K562 (cell line): ENCODE results near the gene CDHR2. TPM values are rescaled to one million over a fixed set of nuclear protein-coding genes. Genes with fewer than 3 reads are reported as not detected.

Source experiments
- BMI1 ChIP-seq: fragments of 150-350 bp; IDR thresholded peaks from 2 replicates; pipeline ENCODE4 v1.6.1; 2014; ENCODE audit warnings: low read length
- GABPB2 ChIP-seq: fragments of 250-450 bp; sonication (Bioruptor Pico); conservative IDR thresholded peaks from 2 replicates; pipeline ENCODE4 v1.5.1; 2021; ENCODE audit warnings: mild to moderate bottlenecking
- JUN ChIP-seq, 2 experiments: sonication (generic) in 1 of 2; formaldehyde crosslinking in 1 of 2; IDR thresholded peaks; 2 replicates each; pipeline versions ENCODE4 v1.6.1 to v1.8.0; 2012 to 2022; ENCODE audit warnings: borderline replicate concordance in 2 of 2, mild to moderate bottlenecking in 2 of 2, improper control_type of control experiment in 1 of 2, low read depth in 1 of 2, low read length in 1 of 2, missing genetic modification reagents in 1 of 2
- MAFK ChIP-seq: IDR thresholded peaks from 2 replicates; pipeline ENCODE4 v1.6.1; 2011; ENCODE audit warnings: low read length, improper control_type of control experiment
- ZNF124 ChIP-seq: sonication (generic); formaldehyde crosslinking; IDR thresholded peaks from 2 replicates; pipeline ENCODE4 v1.8.1; 2022; ENCODE audit warnings: missing genetic modification reagents
- ZNF354B ChIP-seq: fragments of 250-450 bp; sonication (Bioruptor Pico); IDR thresholded peaks from 2 replicates; pipeline ENCODE4 v1.4.0; 2020
- ZNF41 ChIP-seq: fragments of 250-450 bp; sonication (Bioruptor Pico); conservative IDR thresholded peaks from 2 replicates; pipeline ENCODE4 v1.4.0; 2020; ENCODE audit warnings: mild to moderate bottlenecking
- ZNF507 ChIP-seq: conservative IDR thresholded peaks from 2 replicates; pipeline ENCODE4 v1.6.1; 2017; ENCODE audit warnings: missing genetic modification characterization, missing compliant biosample characterization
- ZNF780A ChIP-seq: fragments of 250-450 bp; sonication (Bioruptor Pico); IDR thresholded peaks from 2 replicates; pipeline ENCODE4 v1.5.0; 2021; ENCODE audit warnings: mild to moderate bottlenecking
- polyA plus RNA-seq, 8 experiments: library from polyadenylated mRNA; depleted of rRNA in 4 of 8; stranded (reverse) in 5 of 8; unstranded in 3 of 8; fragments of >200 nt; fragmentation: Nextera tagmentation in 2 of 8; fragmentation: Illumina TruSeq in 1 of 8; extraction: Ambion mirVana in 2 of 8; extraction: Trizol in 1 of 8; gene quantifications; 2 replicates each; pipeline versions ENCODE4 v1.2.1 to v1.2.3, GENCODE V29; 2011 to 2014; ENCODE audit warnings: inconsistent platforms in 1 of 8, missing spikeins in 1 of 8
- total RNA-seq, 7 experiments: library from RNA; depleted of rRNA in 6 of 7; stranded (reverse); fragments of >200 nt in 6 of 7; fragmentation: Illumina TruSeq in 2 of 7; extraction: Trizol in 2 of 7; gene quantifications; 2 replicates each; pipeline versions ENCODE4 v1.2.1 to v1.2.3, GENCODE V29; 2011 to 2021; ENCODE audit warnings: low replicate concordance in 1 of 7
- TF ChIP-seq, protein P1 (sequence below): fragments of 250-450 bp; sonication (Bioruptor Pico); IDR thresholded peaks from 2 replicates; pipeline ENCODE4 v1.6.1; 2021; ENCODE audit warnings: mild to moderate bottlenecking
- TF ChIP-seq, protein P2 (sequence below): fragments of 150-350 bp; IDR thresholded peaks from 2 replicates; pipeline ENCODE4 v1.6.1; 2014; ENCODE audit warnings: low read depth, mild to moderate bottlenecking, low read length, borderline replicate concordance
- TF ChIP-seq, protein P3 (sequence below): fragments of 450-650 bp; conservative IDR thresholded peaks from 2 replicates; pipeline ENCODE4 v1.6.1; 2016; ENCODE audit warnings: missing genetic modification characterization, low read depth, mild to moderate bottlenecking, missing compliant biosample characterization, moderate library complexity
- TF ChIP-seq, protein P4 (sequence below), 2 experiments: fragments of 450-650 bp; formaldehyde crosslinking in 1 of 2; IDR thresholded peaks; 2 replicates each; pipeline versions ENCODE4 v1.4.0 to v1.6.1; 2014 to 2020; ENCODE audit warnings: mild to moderate bottlenecking in 2 of 2, borderline replicate concordance in 1 of 2, low read depth in 1 of 2
- TF ChIP-seq, protein P5 (sequence below), 2 experiments: fragments of 450-650 bp in 1 of 2; sonication (generic) in 1 of 2; formaldehyde crosslinking; conservative IDR thresholded peaks; 2 replicates each; pipeline versions ENCODE4 v1.4.0 to v1.8.1; 2020 to 2022; ENCODE audit warnings: mild to moderate bottlenecking in 1 of 2, missing genetic modification reagents in 1 of 2

Gene CDHR2
- total and polyA plus RNA-seq, 9 of the 15 experiments (the other 6 are each of a cell fraction or from before 2014, with no cell fraction given), result 0.01 to 0.62 (median 0.09) TPM; not detected in 2

DNA sequence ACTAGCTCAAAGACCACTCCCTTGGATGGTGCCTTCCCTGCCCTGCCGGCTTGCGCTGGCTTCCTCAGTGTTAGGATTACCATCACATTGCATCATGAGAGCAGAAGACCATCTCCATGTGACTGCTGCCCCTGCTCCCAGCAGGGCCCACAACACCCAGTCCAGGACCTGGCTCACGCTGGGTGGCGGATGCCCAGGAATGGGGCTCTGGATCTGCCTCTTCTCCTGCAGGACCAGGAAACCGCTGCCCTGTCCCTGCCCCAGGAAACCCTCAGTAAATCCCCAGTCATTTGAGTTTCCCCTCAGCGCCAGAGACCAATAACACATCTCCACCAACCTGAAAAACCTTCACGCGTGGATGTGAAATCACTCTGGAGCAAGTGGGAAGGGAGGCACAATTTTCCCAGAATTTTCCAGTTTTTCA, 8.7 kb upstream of the CDHR2 start (continued):
- TF ChIP-seq, protein P1, sequence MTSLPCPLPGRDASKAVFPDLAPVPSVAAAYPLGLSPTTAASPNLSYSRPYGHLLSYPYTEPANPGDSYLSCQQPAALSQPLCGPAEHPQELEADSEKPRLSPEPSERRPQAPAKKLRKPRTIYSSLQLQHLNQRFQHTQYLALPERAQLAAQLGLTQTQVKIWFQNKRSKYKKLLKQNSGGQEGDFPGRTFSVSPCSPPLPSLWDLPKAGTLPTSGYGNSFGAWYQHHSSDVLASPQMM (CRISPR knock-in tag), result no peak
- TF ChIP-seq, protein P2, sequence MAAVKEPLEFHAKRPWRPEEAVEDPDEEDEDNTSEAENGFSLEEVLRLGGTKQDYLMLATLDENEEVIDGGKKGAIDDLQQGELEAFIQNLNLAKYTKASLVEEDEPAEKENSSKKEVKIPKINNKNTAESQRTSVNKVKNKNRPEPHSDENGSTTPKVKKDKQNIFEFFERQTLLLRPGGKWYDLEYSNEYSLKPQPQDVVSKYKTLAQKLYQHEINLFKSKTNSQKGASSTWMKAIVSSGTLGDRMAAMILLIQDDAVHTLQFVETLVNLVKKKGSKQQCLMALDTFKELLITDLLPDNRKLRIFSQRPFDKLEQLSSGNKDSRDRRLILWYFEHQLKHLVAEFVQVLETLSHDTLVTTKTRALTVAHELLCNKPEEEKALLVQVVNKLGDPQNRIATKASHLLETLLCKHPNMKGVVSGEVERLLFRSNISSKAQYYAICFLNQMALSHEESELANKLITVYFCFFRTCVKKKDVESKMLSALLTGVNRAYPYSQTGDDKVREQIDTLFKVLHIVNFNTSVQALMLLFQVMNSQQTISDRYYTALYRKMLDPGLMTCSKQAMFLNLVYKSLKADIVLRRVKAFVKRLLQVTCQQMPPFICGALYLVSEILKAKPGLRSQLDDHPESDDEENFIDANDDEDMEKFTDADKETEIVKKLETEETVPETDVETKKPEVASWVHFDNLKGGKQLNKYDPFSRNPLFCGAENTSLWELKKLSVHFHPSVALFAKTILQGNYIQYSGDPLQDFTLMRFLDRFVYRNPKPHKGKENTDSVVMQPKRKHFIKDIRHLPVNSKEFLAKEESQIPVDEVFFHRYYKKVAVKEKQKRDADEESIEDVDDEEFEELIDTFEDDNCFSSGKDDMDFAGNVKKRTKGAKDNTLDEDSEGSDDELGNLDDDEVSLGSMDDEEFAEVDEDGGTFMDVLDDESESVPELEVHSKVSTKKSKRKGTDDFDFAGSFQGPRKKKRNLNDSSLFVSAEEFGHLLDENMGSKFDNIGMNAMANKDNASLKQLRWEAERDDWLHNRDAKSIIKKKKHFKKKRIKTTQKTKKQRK, result no peak
- TF ChIP-seq, protein P3, sequence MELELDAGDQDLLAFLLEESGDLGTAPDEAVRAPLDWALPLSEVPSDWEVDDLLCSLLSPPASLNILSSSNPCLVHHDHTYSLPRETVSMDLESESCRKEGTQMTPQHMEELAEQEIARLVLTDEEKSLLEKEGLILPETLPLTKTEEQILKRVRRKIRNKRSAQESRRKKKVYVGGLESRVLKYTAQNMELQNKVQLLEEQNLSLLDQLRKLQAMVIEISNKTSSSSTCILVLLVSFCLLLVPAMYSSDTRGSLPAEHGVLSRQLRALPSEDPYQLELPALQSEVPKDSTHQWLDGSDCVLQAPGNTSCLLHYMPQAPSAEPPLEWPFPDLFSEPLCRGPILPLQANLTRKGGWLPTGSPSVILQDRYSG (tag), result no peak
- TF ChIP-seq ZNF41 (CRISPR knock-in tag) (peak; percentile 80), MAFK (no peak), ZNF124 (CRISPR knock-in tag) (no peak), GABPB2 (CRISPR knock-in tag) (no peak), ZNF507 (tag) (no peak), ZNF354B (no peak), BMI1 (no peak), JUN (IDR thresholded peaks at IDR 0.05; ENCODE audit: borderline replicate concordance, low read depth, low read length) (peak; percentile 38; the same call in 1 of the 2 replicates), JUN (CRISPR knock-in tag; IDR thresholded peaks at IDR 0.05; ENCODE audit: borderline replicate concordance) (no peak), ZNF780A (CRISPR knock-in tag) (no peak)
- TF ChIP-seq, protein P4, sequence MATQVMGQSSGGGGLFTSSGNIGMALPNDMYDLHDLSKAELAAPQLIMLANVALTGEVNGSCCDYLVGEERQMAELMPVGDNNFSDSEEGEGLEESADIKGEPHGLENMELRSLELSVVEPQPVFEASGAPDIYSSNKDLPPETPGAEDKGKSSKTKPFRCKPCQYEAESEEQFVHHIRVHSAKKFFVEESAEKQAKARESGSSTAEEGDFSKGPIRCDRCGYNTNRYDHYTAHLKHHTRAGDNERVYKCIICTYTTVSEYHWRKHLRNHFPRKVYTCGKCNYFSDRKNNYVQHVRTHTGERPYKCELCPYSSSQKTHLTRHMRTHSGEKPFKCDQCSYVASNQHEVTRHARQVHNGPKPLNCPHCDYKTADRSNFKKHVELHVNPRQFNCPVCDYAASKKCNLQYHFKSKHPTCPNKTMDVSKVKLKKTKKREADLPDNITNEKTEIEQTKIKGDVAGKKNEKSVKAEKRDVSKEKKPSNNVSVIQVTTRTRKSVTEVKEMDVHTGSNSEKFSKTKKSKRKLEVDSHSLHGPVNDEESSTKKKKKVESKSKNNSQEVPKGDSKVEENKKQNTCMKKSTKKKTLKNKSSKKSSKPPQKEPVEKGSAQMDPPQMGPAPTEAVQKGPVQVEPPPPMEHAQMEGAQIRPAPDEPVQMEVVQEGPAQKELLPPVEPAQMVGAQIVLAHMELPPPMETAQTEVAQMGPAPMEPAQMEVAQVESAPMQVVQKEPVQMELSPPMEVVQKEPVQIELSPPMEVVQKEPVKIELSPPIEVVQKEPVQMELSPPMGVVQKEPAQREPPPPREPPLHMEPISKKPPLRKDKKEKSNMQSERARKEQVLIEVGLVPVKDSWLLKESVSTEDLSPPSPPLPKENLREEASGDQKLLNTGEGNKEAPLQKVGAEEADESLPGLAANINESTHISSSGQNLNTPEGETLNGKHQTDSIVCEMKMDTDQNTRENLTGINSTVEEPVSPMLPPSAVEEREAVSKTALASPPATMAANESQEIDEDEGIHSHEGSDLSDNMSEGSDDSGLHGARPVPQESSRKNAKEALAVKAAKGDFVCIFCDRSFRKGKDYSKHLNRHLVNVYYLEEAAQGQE (IDR thresholded peaks at IDR 0.05; ENCODE audit: borderline replicate concordance), result peak; percentile 92
- TF ChIP-seq, protein P4 (CRISPR knock-in tag; IDR thresholded peaks at IDR 0.05; ENCODE audit: low read depth), result no peak; the same call in 1 of the 2 replicates
- TF ChIP-seq, protein P5, sequence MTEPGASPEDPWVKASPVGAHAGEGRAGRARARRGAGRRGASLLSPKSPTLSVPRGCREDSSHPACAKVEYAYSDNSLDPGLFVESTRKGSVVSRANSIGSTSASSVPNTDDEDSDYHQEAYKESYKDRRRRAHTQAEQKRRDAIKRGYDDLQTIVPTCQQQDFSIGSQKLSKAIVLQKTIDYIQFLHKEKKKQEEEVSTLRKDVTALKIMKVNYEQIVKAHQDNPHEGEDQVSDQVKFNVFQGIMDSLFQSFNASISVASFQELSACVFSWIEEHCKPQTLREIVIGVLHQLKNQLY (CRISPR knock-in tag; conservative IDR thresholded peaks at IDR 0.05), result no peak
